ENCODE data around the gene UNC13C.

UNC13C gene

DNA sequence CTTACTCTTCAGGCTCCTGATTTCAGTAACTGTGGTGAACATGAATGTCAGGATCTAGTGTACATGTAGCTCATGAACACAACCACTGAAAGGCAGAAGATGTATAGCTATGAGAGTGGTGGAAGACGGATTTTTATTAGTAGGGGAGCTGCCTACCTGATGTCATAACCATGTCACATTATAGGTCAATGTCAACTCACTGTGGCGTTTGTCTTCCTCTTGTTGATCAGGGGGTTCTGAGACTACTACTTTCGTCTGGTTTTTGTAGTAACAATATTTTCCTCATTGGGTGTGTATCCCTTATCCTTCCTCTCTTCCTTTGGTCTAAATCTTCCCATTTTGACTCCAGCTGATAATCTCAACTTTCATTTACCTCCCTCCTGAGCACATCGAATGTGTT is 7.3 kb downstream of the UNC13C start:
- Histone ChIP-seq H3K4me3 (ENCODE audit: severe bottlenecking) (no peak overlapping the region), H3K36me3 (ENCODE audit: low read depth) (no peaks in the 10 kb centered on the region), H3K4me1 (ENCODE audit: insufficient read depth, poor library complexity, severe bottlenecking) (no peaks in the 10 kb centered on the region), H3K27me3 (ENCODE audit: insufficient read depth, poor library complexity, severe bottlenecking) (peaks cover 45% of the 10 kb centered on the region), H3K27ac (ENCODE audit: poor library complexity, severe bottlenecking) (no peak overlapping the region), H3K9me3 (ENCODE audit: severe bottlenecking) (no peaks in the 10 kb centered on the region)
- TF ChIP-seq, protein P1, sequence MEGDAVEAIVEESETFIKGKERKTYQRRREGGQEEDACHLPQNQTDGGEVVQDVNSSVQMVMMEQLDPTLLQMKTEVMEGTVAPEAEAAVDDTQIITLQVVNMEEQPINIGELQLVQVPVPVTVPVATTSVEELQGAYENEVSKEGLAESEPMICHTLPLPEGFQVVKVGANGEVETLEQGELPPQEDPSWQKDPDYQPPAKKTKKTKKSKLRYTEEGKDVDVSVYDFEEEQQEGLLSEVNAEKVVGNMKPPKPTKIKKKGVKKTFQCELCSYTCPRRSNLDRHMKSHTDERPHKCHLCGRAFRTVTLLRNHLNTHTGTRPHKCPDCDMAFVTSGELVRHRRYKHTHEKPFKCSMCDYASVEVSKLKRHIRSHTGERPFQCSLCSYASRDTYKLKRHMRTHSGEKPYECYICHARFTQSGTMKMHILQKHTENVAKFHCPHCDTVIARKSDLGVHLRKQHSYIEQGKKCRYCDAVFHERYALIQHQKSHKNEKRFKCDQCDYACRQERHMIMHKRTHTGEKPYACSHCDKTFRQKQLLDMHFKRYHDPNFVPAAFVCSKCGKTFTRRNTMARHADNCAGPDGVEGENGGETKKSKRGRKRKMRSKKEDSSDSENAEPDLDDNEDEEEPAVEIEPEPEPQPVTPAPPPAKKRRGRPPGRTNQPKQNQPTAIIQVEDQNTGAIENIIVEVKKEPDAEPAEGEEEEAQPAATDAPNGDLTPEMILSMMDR (IDR thresholded peaks at IDR 0.05; ENCODE audit: poor library complexity, severe bottlenecking): no peak
- ATAC-seq (ENCODE audit: low read depth): no peak
- DNase-seq (ENCODE audit: low spot score): no peak

DNA sequence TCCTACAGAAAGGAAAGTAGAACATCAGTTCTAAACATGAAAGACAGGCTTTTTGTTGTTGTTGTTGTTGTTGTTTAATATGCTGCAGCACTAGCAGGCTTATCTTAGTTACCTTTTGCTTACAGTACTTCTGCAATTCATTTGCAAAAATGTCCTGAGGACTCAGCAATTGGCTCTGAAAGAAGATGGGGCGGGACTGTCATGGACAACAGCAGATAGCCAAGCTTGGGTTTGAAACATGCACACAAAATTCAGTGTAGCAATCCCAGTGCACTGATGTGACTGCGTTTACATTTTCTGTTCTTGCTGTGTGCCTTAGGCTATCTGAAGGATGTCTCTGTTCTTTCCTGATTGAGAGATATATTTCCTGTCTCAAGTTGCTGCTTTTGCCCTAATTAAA is 9.2 kb downstream of the UNC13C start:
- ATAC-seq (ENCODE audit: low read depth): no peak
- no peaks in the 10 kb centered on the region for H3K4me1 ChIP-seq (ENCODE audit: insufficient read depth, poor library complexity, severe bottlenecking)
- peaks cover 27% of the 10 kb centered on the region for H3K27me3 ChIP-seq (ENCODE audit: insufficient read depth, poor library complexity, severe bottlenecking)
- no peaks in the 10 kb centered on the region for H3K36me3 ChIP-seq (ENCODE audit: low read depth)
- TF ChIP-seq, protein P1 (IDR thresholded peaks at IDR 0.05; ENCODE audit: poor library complexity, severe bottlenecking): no peak
- H3K4me3 ChIP-seq (ENCODE audit: severe bottlenecking): no peak overlapping the region
- no peaks in the 10 kb centered on the region for H3K9me3 ChIP-seq (ENCODE audit: severe bottlenecking)
- H3K27ac ChIP-seq (ENCODE audit: poor library complexity, severe bottlenecking): no peak overlapping the region
- no peak for DNase-seq (ENCODE audit: low spot score)

DNA sequence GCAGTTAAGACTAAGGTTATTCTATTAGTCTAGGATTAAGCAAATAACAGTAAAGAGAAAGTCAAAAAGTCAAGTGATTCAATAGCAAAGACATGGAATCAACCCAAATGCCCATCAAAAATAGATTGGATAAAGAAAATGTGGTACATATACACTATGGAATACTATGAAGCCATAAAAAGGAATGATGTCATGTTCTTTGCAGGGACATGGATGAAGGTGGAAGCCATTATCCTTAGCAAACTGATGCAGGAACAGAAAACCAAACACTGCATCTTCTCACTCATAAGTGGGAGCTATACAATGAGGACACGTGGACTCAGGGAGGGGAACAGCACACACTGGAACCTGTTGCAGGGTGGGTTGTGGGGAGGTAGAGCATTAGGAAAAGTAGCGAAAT is 29.0 kb downstream of the UNC13C start:
- TF ChIP-seq, protein P1 (IDR thresholded peaks at IDR 0.05; ENCODE audit: poor library complexity, severe bottlenecking): no peak
- DNase-seq (ENCODE audit: low spot score): no peak

DNA sequence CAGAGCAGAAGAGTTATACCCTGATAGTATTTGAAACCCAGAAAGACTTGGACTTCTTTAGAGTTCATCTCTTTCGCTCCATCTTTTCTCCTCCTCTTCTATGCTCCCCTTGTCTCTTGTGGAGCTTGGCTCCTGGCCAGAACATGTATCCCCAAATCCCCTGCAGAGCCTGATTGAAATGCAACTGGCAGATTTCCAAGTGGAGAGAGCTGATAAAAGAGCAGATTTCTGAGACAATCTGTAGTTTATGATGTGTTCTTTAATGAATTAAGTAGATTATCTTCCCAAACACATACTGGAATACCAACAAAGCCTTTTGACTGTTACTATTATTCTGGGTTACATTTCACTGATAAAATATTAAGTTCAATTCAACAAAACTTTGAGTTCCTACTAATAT is 33.4 kb downstream of the UNC13C start:
- no peaks in the 10 kb centered on the region for H3K36me3 ChIP-seq (ENCODE audit: low read depth)
- ATAC-seq (ENCODE audit: low read depth) (no peak), DNase-seq (ENCODE audit: low spot score) (no peak)
- TF ChIP-seq, protein P1 (IDR thresholded peaks at IDR 0.05; ENCODE audit: poor library complexity, severe bottlenecking): no peak
- no peak overlapping the region for H3K4me3 ChIP-seq (ENCODE audit: severe bottlenecking)
- peaks cover 6% of the 10 kb centered on the region for H3K27me3 ChIP-seq (ENCODE audit: insufficient read depth, poor library complexity, severe bottlenecking)
- H3K27ac ChIP-seq (ENCODE audit: poor library complexity, severe bottlenecking): no peak overlapping the region
- no peaks in the 10 kb centered on the region for H3K4me1 ChIP-seq (ENCODE audit: insufficient read depth, poor library complexity, severe bottlenecking)
- no peaks in the 10 kb centered on the region for H3K9me3 ChIP-seq (ENCODE audit: severe bottlenecking)

More for the DNA sequence above, 29.0 kb downstream of the UNC13C start:
- H3K9me3 ChIP-seq (ENCODE audit: severe bottlenecking): no peaks in the 10 kb centered on the region
- peaks cover 30% of the 10 kb centered on the region for H3K27me3 ChIP-seq (ENCODE audit: insufficient read depth, poor library complexity, severe bottlenecking)
- no peaks in the 10 kb centered on the region for H3K36me3 ChIP-seq (ENCODE audit: low read depth)
- H3K27ac ChIP-seq (ENCODE audit: poor library complexity, severe bottlenecking): no peak overlapping the region
- no peak overlapping the region for H3K4me3 ChIP-seq (ENCODE audit: severe bottlenecking)
- ATAC-seq (ENCODE audit: low read depth): no peak
- H3K4me1 ChIP-seq (ENCODE audit: insufficient read depth, poor library complexity, severe bottlenecking): no peaks in the 10 kb centered on the region

DNA sequence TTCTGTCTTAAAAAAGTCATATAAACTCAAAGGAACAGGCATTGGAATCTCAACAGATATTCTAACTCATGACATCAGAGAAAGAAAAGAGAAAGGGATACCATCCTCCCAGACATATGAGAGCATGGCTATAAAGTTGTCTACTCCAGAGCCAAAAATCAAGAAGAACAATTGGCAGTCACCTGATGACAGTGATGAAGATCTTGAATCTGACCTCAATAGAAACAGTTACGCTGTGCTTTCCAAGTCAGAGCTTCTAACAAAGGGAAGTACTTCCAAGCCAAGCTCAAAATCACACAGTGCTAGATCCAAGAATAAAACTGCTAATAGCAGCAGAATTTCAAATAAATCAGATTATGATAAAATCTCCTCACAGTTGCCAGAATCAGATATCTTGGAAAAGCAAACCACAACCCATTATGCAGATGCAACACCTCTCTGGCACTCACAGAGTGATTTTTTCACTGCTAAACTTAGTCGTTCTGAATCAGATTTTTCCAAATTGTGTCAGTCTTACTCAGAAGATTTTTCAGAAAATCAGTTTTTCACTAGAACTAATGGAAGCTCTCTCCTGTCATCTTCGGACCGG is 35.9 kb downstream of the UNC13C start:
- Histone ChIP-seq H3K4me1 (ENCODE audit: insufficient read depth, poor library complexity, severe bottlenecking) (no peaks in the 10 kb centered on the region), H3K9me3 (ENCODE audit: severe bottlenecking) (no peaks in the 10 kb centered on the region), H3K27ac (ENCODE audit: poor library complexity, severe bottlenecking) (no peak overlapping the region), H3K36me3 (ENCODE audit: low read depth) (no peaks in the 10 kb centered on the region), H3K4me3 (ENCODE audit: severe bottlenecking) (no peak overlapping the region), H3K27me3 (ENCODE audit: insufficient read depth, poor library complexity, severe bottlenecking) (no peaks in the 10 kb centered on the region)
- DNase-seq (ENCODE audit: low spot score): no peak
- ATAC-seq (ENCODE audit: low read depth): no peak
- TF ChIP-seq, protein P1 (IDR thresholded peaks at IDR 0.05; ENCODE audit: poor library complexity, severe bottlenecking): no peak
